ENCODE results near the gene PRKACA. TPM values are rescaled to one million over a fixed set of nuclear protein-coding genes. Genes with fewer than 3 reads are reported as not detected.

PRKACA gene
- total and polyA plus RNA-seq, 2 donors (not counting 3 experiments of a cell fraction or from before 2014, with no cell fraction given): 44.2 to 97.5 TPM

GRCh38 chr19:14063105-14063504, 54.5 kb downstream of the PRKACA start:
- no peak overlapping the region for H3K27ac ChIP-seq (ENCODE audit: insufficient read depth, low read depth, low read length)
- no peak overlapping the region for H3K4me2 ChIP-seq (ENCODE audit: insufficient read depth, low read length)
- no peak overlapping the region for H3K4me3 ChIP-seq (replicated peaks in 1 of 3; ENCODE audit: insufficient read depth in 1 of 3, low read depth in 1 of 3, low read length in 3 of 3)
- no peak for TF ChIP-seq JUN (IDR thresholded peaks at IDR 0.05; ENCODE audit: borderline replicate concordance, insufficient read depth, insufficient read length, low read depth)
- TF ChIP-seq, protein P1, sequence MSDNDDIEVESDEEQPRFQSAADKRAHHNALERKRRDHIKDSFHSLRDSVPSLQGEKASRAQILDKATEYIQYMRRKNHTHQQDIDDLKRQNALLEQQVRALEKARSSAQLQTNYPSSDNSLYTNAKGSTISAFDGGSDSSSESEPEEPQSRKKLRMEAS (IDR thresholded peaks at IDR 0.05; ENCODE audit: insufficient read depth, insufficient read length): no peak
- TF ChIP-seq POLR2A (IDR thresholded peaks at IDR 0.05; ENCODE audit: low read depth, low read length): no peak
- no peak for TF ChIP-seq EZH2 (IDR thresholded peaks at IDR 0.05; ENCODE audit: borderline replicate concordance, low read depth, low read length, severe bottlenecking)
- TF ChIP-seq GATA2 (IDR thresholded peaks at IDR 0.05; ENCODE audit: insufficient read depth, insufficient read length, low read depth, low read length): no peak
- TF ChIP-seq POLR2AphosphoS5 (IDR thresholded peaks at IDR 0.05; ENCODE audit: insufficient read depth, low read depth, low read length): no peak
- no peak for TF ChIP-seq MYC (IDR thresholded peaks at IDR 0.05; ENCODE audit: low read depth, low read length)
- TF ChIP-seq, protein P2, sequence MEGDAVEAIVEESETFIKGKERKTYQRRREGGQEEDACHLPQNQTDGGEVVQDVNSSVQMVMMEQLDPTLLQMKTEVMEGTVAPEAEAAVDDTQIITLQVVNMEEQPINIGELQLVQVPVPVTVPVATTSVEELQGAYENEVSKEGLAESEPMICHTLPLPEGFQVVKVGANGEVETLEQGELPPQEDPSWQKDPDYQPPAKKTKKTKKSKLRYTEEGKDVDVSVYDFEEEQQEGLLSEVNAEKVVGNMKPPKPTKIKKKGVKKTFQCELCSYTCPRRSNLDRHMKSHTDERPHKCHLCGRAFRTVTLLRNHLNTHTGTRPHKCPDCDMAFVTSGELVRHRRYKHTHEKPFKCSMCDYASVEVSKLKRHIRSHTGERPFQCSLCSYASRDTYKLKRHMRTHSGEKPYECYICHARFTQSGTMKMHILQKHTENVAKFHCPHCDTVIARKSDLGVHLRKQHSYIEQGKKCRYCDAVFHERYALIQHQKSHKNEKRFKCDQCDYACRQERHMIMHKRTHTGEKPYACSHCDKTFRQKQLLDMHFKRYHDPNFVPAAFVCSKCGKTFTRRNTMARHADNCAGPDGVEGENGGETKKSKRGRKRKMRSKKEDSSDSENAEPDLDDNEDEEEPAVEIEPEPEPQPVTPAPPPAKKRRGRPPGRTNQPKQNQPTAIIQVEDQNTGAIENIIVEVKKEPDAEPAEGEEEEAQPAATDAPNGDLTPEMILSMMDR (IDR thresholded peaks at IDR 0.05; ENCODE audit: extremely low read depth in 1 of 2, insufficient read depth in 1 of 2, low read depth in 1 of 2, low read length in 2 of 2): no peak
- TF ChIP-seq FOS (IDR thresholded peaks at IDR 0.05; ENCODE audit: borderline replicate concordance, insufficient read depth, low read length): no peak
- no peaks in the 10 kb centered on the region for H3K9me1 ChIP-seq (replicated peaks; ENCODE audit: control insufficient read depth, extremely low read depth, insufficient read depth, low read length)
- DNase-seq (ENCODE audit: low read depth, low spot score): no peak
- H3K79me2 ChIP-seq (ENCODE audit: control insufficient read depth, insufficient read depth, low read length): no peaks in the 10 kb centered on the region
- H3K9me3 ChIP-seq (replicated peaks; ENCODE audit: control insufficient read depth, insufficient read depth, low read length): no peaks in the 10 kb centered on the region
- no peak for FAIRE-seq
- H4K20me1 ChIP-seq (replicated peaks; ENCODE audit: control insufficient read depth, extremely low read depth, insufficient read depth, low read length): no peaks in the 10 kb centered on the region
- no peak overlapping the region for H3K9ac ChIP-seq (replicated peaks; ENCODE audit: extremely low read depth, insufficient read depth, low read length)
- ChIA-PET POLR2A (no interaction called here), CTCF (interaction anchor here (1.0 kb wide), 1 partner anchor 10 kb away, joined by 3 read pairs; no protein-coding TSS in a partner anchor)
- BruUV-seq (replicated peaks): no TSS peak
- H3K36me3 ChIP-seq (ENCODE audit: control insufficient read depth in 2 of 2, extremely low read depth in 1 of 2, insufficient read depth in 2 of 2, low read length in 2 of 2): no peaks in the 10 kb centered on the region
- peaks cover 7 to 8% of the 10 kb centered on the region in 2 experiments for H3K27me3 ChIP-seq (ENCODE audit: control insufficient read depth in 2 of 2, insufficient read depth in 2 of 2, low read length in 2 of 2)
- H3K4me1 ChIP-seq (ENCODE audit: control insufficient read depth, extremely low read depth, insufficient read depth, low read length): no peaks in the 10 kb centered on the region
- intact Hi-C loops (cut with micrococcal nuclease): no loop called here
- H2AFZ ChIP-seq (ENCODE audit: low read depth, low read length): no peak overlapping the region
- dilution Hi-C loops (cut with MboI; ENCODE audit: extremely low pct_ligation_motif_present, low sequenced_read_pairs): no loop called here

All from endothelial cell of umbilical vein (primary cell).